ENCODE measurements around the gene PCDH12.
"Not testable (repeated sequence)": the region's sequence is repeated elsewhere in the genome, so short reads cannot be mapped to it uniquely, and the experiment has no call there.

PCDH12 gene

DNA sequence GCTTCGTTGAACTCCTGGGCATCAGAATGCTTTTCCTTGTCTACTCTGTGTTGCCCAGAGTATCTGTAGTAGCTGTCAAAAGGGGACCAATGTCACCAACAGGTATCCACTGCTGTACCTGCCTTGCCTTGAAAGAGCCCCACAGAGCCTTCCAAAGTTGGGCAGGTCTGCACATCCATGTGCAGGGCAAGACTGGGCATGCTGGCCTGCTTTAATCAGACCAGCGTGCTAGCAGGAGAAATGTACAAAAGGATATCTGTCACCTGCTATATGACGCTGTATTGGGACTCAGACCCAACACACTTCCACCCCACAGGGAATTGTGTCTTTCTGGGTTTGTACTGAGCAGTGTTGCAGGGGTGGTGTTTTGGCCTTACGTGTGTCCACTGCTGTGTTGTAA is 22.5 kb downstream of the PCDH12 start:
- DNase-seq, result no peak

DNA sequence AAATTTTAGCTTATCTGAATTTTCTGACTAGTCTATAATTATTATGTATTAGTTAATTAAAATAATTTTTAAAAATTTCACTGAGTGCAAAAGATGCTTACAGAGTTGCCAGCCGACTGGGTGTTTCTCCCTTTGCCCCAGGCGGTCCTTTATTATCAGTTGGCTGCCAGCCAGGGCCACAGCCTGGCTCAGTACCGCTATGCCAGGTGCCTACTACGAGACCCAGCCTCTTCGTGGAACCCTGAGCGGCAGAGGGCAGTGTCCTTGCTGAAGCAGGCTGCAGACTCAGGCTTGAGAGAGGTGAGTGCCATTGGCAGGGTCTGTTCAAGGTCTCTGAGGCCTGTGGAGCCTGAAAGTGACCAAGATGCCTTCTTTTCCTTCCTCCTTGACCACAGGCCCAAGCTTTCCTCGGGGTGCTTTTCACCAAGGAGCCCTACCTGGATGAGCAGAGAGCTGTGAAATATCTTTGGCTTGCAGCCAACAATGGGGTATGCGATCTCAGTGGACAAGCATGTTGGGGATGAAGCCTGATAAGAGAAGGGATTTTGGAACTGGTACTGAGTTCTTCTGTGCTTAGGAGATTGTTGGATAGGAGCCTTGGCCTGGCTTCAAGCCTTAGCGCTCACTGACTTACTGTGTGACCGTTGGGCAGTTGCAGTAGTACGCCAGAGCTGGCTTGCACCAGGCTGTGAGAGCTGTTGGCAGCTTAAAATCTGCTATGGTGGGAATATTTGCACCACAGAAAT is 23.7 kb downstream of the PCDH12 start:
- DNase-seq, result no peak

DNA sequence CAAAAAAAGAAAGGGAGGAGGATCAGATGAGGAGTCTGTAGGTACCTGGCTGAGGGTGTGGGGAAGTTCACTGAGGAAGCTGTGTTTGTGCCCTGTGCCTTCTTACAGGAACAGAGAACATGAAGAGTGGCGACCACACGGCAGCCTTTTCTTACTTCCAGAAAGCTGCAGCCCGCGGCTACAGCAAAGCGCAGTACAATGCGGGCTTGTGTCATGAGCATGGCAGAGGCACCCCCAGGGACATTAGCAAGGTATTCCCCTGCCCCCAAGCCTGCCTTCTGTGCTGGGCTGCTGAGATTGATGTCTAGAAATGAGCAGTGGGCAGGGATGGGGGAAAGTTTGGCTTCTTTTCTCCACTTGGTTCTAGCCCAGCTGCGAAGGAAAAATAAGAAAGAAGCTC is 24.9 kb downstream of the PCDH12 start:
- no peak for DNase-seq

DNA sequence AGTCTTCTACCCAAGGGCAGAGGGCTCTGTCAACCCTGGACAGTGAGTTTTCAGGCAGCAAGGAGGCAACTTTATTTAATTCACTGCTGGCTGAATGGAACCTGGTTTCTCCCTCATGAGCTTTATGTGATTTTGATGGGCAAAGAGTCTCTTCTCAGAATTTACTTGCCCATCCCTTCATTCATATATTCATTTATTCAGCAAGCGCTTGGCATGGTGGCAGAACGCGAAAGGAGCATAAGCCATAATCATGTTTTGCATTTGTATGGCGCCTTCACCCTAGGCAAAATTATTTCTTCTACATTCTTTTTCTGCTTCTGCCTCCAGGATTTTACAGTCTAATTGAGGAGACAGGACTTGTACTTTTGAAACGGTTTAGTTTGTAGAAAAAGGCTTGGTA is 26.3 kb downstream of the PCDH12 start:
- no peak for DNase-seq

DNA sequence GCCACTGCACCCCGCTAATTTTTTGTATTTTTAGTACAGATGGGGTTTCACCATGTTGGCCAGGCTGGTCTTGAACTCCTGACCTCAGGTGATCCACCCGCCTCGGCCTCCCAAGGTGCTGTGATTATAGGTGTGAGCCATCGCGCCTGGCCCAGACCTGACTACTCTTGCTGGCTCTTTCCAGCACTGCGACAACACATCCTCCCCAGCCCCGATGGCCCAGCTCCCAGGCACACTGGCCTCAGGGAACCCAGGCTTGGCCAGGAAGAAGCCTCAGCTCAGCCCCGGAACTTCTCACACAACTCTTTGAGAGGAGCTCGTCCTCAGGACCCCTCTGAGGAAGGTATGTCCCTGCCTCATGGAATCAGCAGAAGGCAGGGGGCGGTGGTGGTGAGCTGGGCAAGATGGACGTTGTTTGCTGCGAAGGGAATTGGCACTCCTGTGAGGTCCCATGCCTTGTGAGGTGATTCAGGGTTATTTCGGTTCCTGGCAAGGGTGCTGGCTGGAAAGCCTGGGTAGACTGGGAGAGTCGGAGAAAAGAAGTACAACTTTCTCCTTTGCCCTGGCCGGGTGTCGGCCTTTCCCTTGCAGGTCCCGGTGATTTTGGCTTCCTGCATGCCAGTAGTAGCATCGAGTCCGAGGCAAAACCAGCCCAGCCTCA is 28.5 kb downstream of the PCDH12 start:
- no peak for DNase-seq

DNA sequence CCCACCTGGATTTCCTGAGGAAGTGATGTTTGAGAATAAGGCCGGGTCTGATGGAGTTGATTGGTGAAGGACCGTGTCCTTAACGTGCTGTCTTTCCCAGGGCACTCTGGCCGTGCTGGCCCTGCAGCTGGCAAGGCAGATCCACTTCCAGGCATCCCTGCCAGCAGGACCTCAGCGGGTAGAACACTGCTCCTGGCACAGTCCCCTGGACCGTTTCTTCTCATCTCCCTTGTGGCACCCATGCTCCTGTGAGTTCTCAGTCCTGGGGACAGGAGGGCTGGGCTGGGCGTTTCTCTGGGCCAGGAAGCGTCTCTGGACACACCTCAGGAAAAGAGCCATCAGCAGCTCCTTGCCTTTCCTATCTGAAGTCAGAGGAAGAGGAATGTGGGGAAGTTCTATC is 30.0 kb downstream of the PCDH12 start:
- no peak for DNase-seq

DNA sequence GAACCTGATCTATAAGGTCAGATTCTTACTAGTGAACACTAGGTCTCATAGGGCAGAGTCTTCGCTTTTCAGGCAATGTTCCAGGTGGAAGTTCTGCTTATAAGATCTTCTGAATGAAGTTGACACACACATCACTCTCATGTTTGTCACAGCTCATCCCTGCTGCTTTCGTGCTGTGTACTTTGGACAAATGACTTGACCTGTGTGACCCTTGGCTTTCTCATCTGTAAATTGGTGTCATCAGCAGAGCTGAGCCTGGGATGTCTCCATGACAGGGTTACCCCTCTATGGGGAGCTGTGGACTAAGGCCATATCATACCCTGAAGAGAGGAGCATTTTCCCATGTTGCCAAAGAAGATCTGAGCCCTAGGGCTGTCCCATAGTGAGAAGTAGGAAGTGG is 31.6 kb downstream of the PCDH12 start:
- no peak for DNase-seq

DNA sequence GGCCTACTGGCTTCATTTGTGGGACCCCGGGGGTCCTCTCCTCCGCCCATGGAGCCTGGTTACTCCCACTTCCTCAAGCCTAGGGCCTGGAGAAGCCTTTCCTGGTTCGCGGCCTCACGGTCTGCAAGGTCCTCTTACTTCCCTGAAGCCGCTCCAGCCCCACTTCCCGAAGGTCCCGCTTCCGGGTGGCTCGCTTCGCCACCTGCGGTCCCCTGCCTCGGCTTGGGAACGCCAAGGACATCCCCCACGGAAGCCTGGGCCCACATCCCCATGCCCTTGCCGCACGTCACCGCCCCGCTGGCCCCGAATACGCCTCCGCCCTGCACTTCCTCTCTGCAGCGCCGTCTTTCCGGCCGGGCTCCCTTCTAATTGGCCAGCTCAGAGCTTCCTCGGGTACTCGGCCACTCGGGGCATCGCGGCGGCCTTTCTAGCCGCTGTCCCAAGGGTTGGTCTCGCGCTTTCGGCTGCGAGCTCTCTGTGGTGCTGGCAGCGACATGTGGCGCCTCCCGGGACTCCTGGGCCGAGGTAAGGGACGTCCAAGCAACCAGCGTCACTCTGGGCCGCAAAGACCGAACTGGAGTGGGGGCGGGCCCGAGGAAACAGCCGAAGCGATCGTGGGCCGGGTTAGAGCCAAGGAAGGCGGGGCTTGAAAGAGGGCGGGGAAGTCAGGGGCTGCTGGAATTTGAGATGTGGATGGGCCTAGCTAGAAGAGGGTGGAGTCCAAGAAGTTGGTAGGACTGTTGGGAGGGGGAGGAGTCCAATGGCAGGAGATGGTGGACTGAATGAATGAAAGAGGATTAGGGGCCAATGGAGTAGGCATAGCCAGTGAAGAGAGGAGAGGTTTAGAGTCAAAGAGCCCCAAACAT is 34.3 kb downstream of the PCDH12 start, which contains the start of gene DELE1:
Gene DELE1 (plus strand): TSS at position 424 of the 866 bp plus-strand sequence. CDS start 71 bp downstream, at position 495.
- DNase-seq, result peak; percentile 92

DNA sequence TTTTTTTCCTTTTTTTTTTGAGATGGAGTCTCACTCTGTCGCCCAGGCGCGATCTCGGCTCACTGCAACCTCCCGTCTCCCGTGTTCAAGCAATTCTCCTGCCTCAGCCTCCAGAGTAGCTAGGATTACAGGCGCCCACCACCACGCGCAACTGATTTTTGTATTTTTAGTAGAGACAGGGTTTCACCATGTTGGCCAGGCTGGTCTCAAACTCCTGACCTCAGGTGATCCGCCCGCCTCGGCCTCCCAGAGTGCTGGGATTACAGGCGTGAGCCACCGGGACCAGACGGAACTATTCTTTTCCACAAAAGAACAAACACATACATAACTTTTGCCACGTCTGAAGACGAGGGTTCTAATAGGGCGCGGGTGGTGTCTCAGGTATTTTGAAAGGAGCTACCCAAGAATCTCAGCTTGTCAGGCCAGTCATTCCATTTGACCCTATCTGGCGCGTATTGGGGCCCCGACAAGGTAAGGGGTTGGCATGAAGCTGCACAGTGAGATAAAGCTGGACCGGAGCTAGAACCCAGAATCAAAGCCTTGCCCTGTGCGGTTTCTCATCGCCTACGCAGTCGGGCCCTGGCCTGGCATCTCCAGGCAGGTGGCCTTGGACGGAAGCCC is 35.1 kb downstream of the PCDH12 start:
- DNase-seq, result not testable (repeated sequence)

DNA sequence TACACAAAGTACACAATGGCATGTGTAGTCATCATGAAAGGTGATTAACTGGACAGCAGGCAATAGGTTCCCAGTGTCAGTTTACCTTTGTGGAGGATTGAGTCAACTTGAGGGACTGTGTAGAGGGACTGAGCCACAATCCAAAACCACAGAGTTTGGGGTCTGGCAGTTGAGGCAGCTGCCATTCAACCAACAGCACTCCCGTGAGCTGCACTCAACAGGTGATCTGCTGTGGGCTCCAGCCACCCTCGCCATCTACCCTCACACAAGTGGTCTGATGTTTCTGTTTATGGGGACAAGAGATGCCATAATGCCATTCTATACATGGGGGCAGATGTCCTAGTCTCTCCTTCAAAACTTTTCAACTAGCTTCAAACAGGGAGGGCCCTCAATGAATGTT is 37.2 kb downstream of the PCDH12 start:
- DNase-seq, result no peak

DNA sequence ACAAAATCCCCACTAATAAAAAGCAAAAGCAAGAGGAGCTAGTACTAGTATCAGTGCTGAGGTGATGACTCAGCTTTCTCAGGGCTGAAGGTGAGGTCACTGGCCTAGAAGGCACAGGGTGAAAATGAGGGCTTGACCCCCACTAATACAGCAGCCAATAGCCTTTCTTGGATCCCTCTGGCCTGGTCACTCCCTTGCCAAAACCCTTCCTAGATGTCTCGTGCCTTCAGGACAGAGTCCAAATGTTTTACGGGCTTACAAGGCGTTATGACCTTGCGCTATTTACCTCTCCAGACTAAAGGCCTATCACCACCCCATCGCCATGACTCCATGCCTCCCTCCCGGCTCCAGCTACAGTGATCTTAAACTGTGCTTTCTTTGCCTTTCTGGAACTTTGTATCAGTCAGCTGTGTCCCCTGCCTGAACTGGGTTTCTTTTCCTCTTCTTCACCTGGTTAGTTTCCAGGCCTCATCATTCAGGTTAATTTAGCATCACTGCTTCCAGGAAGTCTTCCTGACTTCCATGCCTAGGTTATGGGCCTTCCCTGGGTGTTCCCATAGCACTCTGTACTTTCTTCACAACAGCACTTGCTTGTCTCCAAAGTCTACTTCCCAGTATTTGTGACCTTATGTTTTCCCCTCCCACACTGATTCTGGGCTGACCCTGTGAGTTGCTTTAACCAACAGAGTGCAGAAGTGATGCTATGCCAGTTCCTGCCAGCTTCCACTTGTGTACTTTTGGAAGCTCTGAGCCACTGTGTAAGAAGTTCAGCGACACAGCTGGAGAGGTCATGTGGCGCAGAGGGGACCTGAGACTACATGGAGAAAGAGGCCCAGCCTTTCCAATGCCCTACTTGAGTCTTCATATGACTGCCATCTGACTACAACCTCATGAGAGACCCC is 38.5 kb downstream of the PCDH12 start:
- no peak for DNase-seq

DNA sequence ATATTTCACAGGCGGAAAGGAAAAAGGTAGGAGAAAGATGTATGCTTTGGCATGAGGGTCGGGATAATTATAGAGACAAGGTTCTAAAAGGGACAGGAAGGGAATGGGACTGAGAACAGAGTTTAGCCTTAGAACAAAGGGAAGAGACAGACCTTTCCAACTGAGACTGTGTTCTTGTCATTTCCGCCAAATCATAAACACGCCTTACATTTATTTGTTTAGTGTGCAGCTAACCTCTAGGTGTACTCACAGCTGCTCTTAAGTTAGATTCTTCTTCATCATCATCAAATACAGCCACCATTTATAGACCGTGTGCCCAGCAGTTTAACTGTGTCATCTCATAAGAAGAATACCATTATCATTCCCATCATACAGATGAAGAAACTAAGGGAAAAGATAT is 40.2 kb downstream of the PCDH12 start:
- no peak for DNase-seq

DNA sequence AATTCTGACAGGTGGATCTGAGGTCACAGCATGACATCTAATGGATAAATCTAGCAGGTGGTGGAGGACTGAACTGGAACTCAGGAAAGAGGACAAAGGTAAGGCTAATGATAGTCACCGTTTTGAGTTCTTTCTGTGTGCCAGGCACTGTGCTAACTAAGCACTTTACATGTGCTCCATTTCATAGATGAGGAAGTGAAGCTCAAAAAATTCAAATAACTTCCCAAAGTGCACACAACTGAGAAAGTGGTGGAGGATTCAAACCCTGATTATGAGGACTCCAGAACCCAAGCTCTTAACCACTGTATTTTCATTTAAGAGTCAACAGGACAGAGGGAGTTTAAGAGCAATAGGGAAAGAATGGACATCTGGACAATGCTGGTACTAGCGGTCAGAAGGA is 41.5 kb downstream of the PCDH12 start:
- no peak for DNase-seq

DNA sequence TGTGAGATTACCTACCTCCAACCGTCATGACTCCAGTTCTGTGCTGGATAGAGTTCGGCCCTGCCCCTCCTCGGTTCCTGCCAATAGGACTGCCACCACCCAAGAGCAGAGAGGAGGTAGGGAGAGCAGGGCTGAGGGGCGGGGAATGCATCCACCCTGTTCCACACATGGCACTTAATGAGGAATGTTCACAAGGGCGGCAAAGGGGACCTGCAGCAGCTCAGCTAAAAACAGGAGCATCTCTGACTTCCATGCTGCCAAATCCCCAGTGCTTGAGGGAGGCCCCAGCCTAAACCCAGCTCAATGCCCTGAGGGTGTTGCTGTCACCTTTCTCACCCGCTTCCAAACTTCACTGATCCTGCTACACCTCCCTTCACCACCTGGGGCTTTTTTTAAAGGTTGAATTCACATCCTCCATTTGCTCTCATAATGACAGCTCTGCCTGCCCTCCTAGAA is 42.1 kb downstream of the PCDH12 start:
- no peak for DNase-seq

DNA sequence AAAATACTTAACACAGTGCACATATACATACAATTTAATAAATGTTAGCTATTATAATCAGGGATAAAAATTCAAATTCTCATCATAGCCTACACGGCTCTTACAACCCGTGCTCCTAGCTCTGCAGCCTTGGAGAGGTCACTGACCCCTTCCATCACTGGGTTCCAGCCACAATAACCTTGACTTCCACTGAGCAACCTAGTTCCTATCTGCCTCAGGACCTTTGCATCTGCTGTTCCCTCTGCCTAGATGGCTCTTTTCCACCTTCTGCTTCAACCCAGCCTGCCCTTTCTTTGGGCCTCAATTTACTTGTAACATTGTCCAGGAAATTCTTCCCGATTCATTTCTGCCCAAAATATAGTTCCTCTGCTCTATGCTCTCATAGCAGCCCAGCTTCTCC is 43.2 kb downstream of the PCDH12 start:
- DNase-seq, result no peak

DNA sequence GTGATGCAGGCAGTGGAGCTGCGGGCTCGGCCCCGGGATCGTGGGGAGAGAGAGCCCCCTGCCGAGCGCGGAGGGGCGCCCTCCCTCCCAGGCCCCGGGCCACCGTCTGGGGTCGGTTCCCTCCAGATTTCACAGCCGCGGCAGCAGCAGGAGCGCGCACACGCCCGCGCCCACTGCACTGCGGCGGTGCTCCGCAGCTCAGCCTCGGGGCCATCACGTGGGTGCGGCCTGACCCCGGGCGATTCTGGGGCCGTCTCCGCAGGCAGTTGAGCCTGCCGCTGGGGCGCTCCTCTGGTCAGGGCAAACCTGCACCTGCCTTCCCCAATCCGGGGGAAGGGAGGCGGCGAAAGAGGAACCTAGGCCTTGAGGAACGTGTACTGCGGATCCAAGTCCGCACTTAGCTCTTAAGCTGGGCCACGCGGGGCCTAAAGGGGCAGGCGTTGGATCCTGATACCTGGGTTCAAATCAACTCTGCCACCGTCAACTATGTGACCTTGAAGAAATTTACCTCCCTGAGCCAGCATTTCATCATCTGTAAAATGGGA is 43.7 kb downstream of the PCDH12 start:
- DNase-seq, result no peak

DNA sequence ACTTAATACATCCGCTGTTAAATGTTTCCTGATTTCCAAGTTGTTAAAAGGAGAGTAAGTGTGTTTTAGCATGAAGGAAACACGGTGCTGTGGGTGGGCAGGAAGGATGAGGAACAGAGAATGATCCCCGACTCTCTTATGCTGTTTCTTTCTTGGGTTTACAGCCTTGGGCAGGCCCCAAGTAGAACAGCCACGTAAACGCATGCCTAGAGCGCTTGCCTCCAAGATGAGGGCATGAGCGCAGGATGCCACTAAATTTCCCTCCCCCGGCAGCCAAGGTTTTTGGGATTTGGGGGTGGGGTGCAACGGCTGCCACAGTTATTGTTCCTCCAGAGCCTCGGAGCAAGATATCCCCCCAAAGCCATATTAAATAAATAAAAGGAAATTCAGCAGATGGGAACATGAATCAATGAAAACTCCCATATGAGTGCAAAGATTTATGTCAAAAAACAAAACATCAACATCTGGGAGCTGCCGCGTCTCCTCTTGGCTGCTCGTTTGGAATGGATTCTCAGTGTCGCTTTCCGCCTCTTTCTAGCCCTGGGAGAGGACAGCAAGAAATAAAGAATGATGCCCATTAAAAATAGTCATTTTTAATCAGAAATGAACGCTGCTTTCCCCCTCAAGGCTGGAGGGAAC is 44.3 kb downstream of the PCDH12 start:
- no peak for DNase-seq

DNA sequence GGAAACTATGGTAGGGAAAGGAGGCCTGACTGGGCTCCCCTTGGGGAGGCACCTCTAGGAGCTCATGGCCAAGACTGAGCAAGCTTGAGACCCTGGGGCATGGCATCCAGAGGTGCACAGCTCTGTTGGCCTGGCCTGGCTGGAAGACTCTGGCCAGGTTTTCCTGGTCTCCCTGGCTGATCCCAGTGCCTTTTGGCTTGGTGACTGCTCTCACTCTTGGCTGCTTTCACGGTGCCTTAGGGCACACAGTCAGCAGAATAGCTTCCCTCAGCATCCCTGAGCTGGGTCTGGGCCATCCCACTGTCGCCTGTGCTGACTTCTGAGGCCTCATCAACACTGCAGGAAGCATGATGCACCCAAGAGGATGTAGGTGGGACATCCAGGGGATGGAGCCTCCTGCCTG is 47.7 kb downstream of the PCDH12 start:
- no peak for DNase-seq

DNA sequence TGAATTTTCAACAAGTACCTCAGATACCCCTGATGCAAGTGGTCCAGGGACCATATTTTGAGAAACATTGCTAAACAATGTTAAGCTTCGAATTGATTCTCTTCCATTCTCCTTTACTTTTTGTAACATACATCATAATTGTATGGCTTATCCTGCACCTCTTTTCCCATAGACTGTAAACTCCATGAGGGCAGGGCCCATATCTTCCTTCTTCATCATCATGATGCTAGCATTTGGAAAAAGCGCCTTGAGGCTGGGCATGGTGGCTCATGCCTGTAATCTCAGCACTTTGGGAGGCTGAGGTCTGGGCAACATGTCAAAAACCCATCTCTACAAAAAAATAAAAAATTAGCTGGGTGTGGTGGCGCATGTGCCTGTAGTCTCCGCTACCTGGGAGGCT is 48.8 kb downstream of the PCDH12 start:
- DNase-seq, result no peak

DNA sequence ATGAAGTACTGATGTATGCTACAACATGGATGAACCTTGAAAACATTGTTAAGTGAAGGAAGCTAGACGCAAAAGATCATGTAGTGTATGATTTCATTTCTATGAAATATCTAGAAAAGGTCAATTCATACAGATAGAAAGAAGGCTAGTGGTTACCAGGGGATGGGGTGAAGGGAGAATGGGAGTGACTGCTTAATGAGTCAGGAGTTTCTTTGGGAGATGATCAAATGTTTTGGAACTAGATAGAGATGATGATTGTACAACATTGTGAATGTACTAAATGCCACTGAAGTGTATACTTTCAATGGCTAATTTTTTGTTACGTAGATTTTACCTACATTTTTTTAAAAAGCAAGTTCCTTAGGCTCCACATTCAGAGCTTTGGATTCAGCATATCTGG is 49.2 kb downstream of the PCDH12 start:
- DNase-seq, result peak; percentile 14

DNA sequence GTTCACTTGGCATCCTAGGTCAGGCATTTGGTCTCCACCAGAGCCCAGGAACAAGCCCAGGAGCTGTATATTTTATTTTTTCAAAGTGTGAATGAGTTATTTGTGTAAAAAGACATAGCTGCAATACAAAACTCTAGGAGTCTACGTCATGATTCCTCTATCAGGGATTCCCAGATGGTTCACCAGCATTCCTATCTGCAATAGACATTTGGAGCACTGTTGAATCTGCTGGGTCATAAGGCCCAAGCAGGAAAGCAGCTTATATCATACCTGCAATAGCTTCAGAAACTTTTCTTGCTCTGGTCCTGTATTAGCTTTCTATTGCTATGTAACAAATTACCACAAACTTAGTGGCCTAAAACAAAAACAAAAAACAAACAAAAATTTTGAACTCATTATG is 51.0 kb downstream of the PCDH12 start:
- no peak for DNase-seq
